Stromal cell of bone marrow (primary cell): ENCODE results near the gene MVK.
A peak's percentile ranks its signal among the peaks of the same experiment; 100 is the strongest.
"Not testable (repeated sequence)": the region's sequence is repeated elsewhere in the genome, so short reads cannot be mapped to it uniquely, and the experiment has no call there.

Experiments
- DNase-seq: peaks from one replicate; pipeline ENCODE4 v3.0.0-alpha.2; 2012; ENCODE audit warnings: low read depth

MVK gene

DNA sequence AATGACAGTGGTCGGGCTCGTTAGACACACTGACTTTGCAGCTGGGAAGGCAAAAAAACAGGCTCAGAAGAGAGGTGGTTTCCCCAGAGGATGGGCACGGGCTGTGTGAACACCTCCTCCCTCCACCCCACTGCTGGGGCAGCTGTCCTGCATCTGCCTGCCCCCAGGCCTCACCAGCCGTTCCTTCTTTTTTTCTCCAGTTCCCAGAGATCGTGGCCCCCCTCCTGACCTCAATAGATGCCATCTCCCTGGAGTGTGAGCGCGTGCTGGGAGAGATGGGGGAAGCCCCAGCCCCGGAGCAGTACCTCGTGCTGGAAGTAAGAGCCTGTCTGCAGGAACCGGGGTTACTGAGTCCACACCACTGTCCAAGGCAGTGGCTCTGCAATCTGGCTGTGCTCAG, 17.4 kb downstream of the MVK start:
- DNase-seq = no peak

DNA sequence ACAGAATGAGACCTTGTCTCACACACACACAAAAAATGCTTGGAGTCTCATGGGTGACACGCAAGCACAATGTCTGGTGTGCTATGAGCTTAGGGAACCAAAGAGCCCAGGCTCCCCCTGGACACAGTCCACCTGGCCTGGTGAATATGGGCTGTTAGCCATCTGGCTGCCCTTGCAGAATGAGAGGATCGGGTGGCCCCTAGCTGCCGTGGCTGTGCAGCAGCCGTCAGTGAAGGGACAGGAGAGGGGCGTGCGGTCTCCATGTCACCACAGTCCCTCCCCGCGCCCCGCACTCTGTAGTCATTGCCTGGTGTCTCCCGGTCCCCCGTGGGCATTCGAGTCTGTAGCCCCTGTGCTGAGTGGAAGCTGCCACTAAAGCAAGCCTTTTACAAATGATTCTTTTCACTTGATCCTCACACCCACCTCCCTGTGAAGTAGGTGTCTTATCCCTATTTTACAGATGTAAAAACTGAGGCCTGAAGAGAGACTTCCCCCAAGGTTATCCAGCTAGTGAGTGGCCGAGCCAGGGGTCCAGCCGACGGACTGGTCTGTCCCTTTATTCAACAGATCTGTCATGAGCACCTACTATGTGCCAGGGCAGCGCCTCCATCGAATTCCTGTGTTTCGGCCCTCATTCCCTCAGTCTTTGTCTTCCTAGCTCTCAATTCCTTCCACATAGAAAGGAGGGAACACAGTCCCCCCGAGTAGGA, 18.8 kb downstream of the MVK start:
- no peak for DNase-seq

DNA sequence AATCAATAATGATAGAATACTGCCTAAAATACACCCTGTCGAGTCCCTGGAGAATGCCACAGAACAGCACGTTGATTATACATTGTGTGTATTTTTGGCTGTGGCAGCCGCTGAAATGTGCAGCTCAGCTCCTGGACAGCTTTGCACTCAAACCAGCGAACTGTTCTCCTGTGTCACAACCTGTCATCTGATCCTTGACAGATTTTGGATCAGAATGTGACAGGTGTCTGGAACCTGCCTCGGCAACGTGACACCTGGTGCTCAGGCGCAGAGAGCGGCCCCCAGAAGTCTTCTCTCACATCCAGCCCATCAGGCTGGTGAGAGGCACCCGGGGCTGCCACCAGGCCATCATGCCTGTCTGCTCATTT, 19.3 kb downstream of the MVK start:
- DNase-seq = no peak

DNA sequence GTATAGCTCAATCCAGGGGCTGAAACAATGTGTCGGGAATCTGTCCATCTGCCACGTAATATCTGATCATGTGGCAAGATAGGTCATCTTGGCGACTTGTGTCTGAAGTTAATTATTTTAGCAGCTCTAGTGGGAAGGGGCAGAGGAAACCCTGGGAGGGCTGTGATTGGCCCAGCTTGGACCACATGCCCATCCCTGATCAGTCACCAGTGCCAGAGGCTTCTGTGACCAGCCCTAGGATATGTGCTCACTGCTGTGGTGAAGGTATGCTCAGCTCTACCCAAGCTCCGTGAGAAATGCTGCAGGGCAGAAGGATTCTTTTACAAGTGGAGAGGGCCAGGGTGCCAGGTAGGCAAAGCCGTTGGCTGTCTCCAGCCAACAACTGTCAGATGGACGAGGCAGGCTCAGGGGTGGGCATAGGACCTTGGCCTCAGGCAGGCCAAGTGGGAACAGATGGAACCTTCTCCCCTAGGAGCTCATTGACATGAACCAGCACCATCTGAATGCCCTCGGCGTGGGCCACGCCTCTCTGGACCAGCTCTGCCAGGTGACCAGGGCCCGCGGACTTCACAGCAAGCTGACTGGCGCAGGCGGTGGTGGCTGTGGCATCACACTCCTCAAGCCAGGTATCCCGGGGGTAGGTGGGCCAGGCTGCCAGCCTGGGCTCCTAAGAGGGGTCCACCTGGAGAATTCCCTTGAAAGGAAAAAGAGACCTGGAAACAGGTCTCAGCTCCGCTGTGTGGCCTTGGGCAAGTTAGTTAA, 21.1 kb downstream of the MVK start:
- DNase-seq = no peak

DNA sequence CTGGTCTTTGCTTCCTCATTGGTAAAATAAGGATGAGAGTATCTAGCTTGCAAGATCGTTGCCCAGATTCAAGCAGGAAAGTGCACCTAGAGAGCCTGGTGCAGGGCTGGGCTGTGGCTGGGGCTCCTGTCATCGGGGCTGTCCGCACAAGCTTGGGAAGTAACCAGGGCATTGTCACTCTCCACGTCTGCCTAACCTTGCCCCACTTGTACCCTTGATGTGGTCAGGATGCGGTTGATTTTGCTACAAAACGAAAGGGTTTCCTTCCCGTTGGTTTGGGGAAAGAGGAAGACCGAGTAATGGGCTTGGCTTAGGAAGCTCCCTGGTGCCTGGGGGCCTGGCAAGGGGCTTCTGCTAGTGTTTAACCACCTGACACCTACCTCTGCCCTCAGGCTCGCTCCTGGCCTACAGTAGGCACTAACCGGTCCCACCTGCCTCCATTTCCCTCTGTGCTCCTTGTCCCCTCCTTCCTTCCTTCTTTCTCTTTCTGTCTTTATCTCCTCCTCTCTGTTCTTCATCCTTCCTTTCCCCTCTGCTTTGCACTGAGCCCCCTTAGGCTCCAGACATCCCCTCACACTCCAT, 21.8 kb downstream of the MVK start:
- DNase-seq = no peak

DNA sequence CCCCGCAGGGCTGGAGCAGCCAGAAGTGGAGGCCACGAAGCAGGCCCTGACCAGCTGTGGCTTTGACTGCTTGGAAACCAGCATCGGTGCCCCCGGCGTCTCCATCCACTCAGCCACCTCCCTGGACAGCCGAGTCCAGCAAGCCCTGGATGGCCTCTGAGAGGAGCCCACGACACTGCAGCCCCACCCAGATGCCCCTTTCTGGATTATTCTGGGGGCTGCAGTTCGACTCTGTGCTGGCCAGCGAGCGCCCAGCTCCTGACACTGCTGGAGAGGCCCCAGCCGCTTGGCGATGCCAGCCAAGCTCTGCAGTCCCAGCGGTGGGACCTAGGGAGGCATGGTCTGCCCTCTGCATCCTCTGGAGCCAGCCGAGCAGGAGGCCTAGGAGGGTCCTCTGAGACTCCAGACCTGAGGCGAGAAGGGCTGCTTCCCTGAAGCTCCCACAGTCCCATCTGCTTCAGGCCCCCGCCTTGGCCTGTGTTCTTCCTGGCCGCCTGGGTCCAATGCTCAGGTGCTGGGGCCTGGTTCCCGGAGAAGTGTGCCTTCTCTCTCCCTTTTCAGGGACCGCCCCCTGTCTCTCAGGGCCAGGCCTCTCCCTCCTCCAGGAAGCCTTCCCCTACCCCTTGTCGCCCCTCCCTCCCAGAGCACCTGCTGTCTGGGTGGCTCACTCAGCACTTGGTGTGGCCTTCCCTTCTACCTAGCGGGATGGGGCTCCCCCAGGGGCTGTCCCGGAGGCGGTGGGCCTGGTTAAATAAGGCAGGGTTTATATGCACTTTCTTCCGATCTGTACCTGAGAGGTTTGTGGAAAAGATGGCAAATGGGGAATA, 23.0 kb downstream of the MVK start:
- no peak for DNase-seq

DNA sequence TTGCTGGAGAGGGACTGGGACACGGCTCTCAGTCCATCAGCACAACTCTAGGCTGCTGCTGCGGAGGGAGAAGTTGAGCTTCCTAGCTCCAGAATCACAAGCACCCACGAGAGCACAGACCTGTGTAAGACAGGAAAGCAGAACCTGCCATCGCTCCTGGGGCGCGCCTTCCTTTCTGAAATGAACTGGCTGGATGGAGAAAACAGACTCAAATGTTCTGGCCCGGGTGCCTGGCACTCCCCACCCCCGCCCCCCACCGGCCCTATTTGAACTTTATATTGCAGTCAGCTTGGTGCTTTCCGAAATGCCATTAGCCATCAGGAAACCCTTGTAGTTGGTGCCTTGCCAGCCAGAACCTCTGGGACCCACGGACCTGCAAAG, 23.8 kb downstream of the MVK start:
- no peak for DNase-seq

DNA sequence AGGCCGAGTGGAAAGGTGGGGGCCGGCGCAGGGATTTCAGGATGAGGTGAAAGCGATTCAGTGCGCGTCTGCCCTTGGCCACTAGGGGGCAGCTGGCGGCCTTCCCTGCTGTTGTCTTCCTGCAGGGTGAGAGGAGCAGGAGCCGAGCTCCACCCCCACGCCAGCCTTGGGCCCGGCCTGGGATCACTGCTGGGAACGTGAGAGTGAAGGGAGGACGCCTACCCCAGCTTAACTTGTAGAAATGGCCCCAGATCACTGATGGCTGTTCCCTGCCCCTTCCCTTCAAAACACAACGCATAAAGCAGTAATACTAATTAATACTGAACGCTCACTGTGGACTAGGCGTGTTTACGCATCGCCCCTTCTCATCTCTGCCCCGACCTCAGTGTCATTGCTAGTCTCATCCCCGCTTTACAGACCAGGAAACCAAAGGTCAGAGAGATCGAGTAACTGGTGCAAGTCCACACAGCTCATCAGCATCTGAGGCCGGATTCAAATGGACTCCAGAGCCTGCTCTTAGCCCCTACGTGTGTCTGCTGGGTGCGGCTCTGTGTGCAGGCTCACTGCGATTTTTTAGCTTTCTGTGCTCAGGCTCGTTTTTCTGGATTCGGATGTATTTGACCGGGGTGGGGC, 24.3 kb downstream of the MVK start:
- DNase-seq = peak; percentile 67

DNA sequence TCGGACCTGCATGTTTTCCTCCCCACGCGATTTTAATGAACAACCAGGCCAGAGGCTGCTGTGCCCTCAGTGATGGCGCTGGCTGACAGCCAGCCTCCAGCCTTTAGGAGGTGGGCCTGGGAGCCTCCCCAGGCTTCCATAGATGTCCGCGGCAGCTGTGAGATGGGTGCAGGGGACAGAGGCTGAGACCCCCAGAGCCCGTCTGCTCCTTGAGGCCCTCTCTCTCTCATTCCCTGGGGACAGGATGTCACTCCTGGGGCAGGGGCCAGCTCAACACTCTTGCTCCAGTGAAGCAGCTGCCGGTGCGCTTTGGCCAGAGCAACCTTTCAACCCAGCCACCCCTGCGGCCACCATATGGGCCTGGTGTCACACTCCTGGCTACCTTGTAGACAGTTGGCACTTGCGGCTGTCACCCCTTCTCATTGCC, 24.8 kb downstream of the MVK start:
- DNase-seq = no peak

DNA sequence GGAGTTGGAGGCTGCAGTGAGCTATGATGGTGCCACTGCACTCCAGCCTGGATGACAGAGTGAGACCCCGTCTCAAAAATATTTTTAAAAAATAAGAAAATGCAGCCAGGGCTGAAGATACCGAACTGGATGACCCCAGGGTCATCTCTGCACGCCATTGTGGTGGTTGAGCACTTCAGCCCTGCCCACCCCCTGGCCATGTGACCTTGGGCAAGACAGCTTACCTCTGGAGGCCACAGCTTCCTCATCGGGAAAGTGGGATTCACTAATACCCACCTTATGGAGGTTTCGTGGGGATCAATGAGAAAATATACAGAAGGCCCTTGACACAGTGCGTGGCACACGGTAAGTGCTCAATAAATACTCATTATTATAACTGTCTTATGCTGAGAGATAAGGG, 25.5 kb downstream of the MVK start:
- DNase-seq = no peak

DNA sequence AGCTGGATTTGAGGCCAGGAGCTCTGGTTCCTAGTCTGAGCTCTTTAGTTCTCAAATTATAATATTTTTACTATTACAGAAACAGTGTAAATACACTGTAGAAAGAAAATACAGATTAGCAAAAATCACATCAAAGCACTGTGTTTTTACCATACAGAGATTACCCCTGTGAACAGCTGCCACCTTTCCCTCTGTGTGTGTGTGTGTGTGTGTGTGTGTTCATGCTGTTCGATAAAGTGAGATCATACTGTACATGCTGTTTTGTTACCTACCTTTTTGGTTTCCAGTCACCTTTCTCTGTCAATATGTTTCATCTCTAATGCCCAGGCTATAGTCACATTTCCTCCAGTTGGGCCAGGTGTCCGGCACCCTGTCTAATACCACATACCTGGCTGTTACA, 26.9 kb downstream of the MVK start:
- DNase-seq = no peak

DNA sequence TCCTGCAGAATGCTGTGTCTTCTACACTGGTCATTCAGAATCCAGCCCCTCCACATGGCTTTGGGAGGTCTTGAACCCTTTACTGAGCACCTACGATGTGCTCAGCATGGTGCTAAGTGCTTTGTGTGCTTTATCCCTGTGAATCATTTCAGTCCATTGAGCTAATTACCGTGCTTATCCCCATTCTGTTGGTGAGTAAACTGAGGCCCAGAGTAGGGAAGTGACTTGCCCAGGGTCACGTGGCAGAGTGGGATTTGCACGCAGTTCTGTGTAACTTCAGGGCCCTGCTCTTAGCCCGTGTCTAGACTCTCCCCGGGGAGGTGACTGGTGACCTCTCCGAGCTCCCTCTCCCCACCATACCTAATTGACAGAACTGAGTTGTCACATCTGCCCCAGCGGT, 27.4 kb downstream of the MVK start:
- DNase-seq = no peak

DNA sequence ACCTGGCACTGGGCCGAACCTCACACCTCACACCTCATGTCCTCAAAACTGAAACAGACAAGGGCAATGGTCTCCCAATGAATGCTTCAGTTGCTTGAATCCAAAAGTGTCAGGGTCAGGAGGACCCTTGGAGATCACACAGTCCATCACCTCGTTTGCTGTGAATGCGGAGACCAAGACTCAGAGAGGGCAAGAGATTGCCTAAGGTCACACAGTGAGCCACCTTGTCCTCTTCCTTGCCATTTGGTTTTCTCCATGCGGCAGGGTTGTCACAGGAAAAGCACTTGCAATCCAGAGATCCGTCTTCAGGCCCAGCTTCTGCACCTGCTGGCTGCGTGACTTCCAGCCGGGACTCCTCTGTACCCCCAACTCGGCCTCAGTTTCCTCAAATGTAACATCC, 28.0 kb downstream of the MVK start:
- no peak for DNase-seq

DNA sequence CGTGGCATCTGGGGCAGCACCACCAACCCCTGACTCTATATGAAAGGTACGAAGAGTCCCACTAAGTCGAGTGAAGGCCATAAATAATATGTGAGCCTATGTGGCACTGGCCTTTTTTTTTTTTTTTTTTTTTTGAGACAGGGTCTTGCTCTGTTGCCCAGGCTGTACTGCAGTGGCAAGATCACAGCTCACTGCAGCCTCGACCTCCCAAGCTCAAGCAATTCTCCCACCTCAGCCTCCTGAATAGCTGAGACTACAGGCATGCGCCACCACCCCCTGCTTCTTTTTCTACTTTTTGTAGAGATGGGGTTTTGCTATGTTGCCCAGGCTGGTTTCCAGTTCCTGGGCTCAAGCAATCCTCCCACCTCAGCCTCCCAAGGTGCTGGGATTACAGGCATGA, 28.5 kb downstream of the MVK start:
- not testable (repeated sequence) for DNase-seq

DNA sequence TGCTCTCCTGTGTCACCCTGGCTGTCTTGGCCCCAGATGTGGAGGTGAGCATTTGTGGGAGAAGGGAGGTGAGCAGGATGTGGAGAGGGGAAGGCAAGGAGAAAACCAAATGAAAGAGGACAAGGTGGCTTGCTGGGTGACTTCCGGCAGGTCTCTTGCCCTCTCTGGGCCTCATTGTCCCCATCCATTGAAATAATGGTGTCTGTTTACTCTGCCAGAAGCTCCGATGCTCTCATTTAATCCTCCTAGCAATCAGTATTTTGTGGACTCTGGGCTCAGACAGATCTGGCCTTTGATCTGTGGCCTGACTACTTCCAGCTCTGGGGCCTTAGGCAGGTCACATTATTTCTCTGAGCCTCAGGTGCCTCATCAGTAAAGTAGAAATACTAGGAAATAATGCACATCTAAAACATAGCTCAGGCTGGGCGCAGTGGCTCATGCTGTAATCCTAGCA, 30.6 kb downstream of the MVK start:
- DNase-seq = no peak

DNA sequence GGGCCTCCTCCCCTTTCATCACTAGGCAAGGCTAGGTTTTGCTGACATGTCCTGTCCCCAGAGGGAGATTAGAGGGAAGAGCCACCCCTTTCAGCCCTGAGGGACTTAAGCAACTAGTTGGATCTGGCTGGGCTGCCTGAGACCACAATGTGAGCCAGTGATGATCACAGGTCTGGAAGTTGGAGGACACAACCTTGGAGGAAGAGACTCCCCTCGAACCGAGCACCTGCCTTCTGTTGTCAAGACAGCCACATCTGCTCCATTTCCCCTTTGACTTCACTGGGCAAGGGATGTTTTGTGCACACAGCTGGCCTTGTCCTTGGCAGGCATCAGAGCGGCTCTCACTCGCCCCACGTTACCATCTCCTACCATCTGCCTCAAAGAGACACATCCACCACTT, 31.4 kb downstream of the MVK start:
- DNase-seq = no peak

DNA sequence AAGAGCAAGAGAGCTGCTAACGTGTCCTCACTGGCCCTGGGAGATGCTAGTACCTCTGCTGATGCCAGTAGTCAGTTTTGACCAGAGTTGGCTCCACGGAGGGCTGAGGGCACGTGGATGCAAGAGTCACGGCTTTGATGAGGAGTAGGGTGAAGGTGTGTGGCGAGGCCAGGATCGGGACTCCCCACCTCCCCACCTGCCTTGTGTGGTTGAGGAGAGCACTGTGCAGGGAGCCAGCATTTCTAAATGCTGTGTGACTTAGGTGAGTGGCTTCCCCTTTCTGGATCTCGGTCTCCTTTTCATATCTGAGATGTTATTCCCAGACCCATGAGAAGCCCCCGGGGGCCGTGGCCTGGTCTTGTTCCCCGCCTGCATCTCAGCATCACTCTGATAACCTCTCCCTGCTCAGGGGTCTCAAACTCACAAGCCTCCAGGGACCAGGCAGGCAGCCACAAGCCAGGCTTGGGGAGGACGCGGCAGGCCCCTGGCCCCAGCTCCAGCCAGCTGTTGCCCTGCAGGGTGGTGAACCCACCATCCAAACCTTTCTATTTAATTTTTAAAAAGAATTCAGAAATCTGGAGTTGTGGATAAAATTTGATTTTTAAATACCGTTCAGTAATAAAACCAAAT, 32.1 kb downstream of the MVK start:
- DNase-seq = no peak

DNA sequence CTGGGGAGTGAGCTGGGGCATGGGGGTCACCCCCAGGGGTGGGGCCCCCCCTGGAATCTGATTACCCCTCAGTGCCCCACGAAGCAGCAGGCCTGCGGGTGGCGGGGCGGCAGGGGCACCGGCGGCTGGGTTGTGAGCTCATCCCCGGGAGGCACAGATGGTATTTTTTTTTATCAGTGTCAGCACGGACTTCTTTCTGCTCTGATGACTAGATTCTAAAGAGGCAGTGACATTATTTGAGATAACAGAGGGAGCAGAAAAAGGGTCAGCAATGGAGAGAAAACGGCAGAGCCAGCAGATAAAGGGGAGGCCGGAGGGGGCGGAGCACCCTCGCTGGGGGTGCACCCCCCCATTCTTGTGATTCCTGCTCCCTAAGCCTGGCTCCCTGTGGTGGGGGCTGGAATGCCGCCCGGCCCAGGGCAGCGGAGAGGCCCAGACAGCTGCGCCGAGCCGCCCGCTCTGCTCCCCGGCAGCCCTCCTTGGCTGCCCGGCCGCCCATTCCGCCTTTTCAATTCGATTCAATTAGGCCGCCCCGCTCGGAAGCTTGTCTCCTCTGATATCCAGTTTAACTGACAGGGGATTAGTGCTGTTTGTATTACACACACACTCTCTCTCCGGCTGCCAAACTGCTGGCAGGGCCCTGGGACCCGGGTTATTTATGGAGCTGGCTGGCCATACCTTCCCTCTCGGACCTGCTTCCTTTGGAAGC, 32.9 kb downstream of the MVK start:
- no peak for DNase-seq

DNA sequence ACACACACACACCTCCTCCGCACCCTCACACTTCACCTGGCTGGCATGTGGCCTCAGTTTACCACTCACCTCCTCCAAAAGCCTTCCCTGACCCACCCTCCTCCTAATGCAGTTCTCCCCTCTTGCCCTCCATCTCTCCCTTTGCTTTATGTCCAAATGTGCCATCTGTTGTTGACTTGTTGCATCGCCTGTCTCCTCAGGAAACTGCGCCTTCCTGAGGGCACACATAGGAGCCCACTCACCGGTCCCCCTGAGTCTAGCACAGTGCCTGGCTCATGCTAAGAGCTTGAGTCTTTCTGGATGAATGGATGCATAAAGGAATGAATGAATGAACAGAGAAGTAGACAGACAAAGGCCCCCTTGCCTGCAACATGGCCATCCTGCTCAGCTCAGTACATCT, 34.0 kb downstream of the MVK start:
- no peak for DNase-seq

DNA sequence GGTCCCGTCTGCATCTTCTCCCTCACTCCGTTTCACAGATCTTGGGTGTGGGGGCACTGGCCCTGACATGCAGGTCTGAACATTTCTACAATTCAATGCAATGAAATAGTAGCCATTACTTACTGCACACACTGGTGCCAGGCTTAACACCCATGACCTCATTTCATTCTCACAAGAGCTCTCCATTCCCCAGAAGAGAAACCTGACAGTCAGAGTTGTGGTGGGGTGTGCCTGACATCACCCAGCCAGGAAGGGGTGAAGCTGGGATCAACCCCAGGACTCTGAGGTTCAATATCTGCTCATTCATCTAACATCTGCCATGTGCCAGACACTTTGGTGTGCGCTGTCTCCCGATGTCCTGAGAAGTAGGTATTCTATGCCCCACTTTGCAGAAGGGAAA, 34.7 kb downstream of the MVK start:
- DNase-seq = no peak

DNA sequence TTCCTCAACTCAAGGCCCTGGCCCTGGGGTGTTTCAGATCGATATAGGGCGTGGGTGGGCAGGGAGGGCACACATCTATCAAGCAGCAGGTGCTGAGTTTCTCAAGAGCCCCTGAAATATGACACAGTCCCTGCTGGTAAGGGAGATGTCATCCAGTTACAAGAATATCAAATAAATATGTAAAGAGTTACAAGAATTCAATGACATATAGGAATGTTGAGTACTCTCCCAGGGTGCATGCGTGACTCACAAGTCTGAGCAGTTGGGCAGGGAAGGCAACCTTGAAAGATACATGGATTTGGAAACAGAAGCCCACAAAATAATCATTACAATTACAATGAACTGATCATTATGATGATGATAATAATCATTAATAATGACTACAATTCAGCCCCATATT, 35.2 kb downstream of the MVK start:
- DNase-seq = no peak
